SK-N-MC (cell line): ENCODE data around the gene SH3BP1.
"Not testable (repeated sequence)": the region's sequence is repeated elsewhere in the genome, so short reads cannot be mapped to it uniquely, and the experiment has no call there.

Source experiments
- EZH2 ChIP-seq: fragments of 200-600 bp; sonication (generic); IDR thresholded peaks from one replicate; pipeline ENCODE4 v1.6.1; 2017; ENCODE audit warnings: antibody characterized with exemption
- POLR2AphosphoS5 ChIP-seq: IDR thresholded peaks from 2 replicates; pipeline ENCODE4 v1.6.1; 2012; ENCODE audit warnings: mild to moderate bottlenecking, low read depth, low read length, borderline replicate concordance

GRCh38 chr22:37694131-37694530 lies 54.7 kb downstream of the SH3BP1 start:
- TF ChIP-seq EZH2, POLR2AphosphoS5: not testable (repeated sequence)
